Measurements from ENCODE around the gene CRIP3.

GRCh38 chr6:43287717-43288679 lies 20.6 kb downstream of the CRIP3 start:
- TF ChIP-seq CTCF (IDR thresholded peaks at IDR 0.05), result no peak
- no peak for TF ChIP-seq POLR2A (IDR thresholded peaks at IDR 0.05)
